DOHH2 (cell line): ENCODE measurements around the gene LRIF1.
"Not testable (repeated sequence)": the region's sequence is repeated elsewhere in the genome, so short reads cannot be mapped to it uniquely, and the experiment has no call there.

Source experiments
- H3F3A ChIP-seq: fragments of 200-600 bp; sonication (generic), shearing (Covaris generic); 2 replicates; pipeline ENCODE4 v1.6.0; 2016; ENCODE audit warnings: antibody characterized with exemption, mild to moderate bottlenecking; ENCODE audit not compliant: control insufficient read depth, insufficient read depth
- H3K27ac ChIP-seq: fragments of 200-600 bp; sonication (generic); 2 replicates; pipeline ENCODE4 v1.5.1; 2014; ENCODE audit warnings: low read depth, mild to moderate bottlenecking, low read length, moderate library complexity
- H3K27me3 ChIP-seq: fragments of 200-600 bp; sonication (generic); 2 replicates; pipeline ENCODE4 v1.6.1; 2014; ENCODE audit warnings: mild to moderate bottlenecking, low read length, mixed read lengths; ENCODE audit not compliant: control insufficient read depth
- H3K36me3 ChIP-seq: fragments of 200-600 bp; sonication (generic); 2 replicates; pipeline ENCODE4 v1.6.1; 2014; ENCODE audit warnings: mild to moderate bottlenecking, low read length, moderate library complexity, mixed read lengths; ENCODE audit not compliant: control insufficient read depth
- H3K4me1 ChIP-seq: fragments of 200-600 bp; sonication (generic); 2 replicates; pipeline ENCODE4 v1.6.1; 2014; ENCODE audit warnings: mild to moderate bottlenecking, low read length, mixed read lengths; ENCODE audit not compliant: control insufficient read depth
- H3K4me2 ChIP-seq: fragments of 200-600 bp; sonication (generic); 2 replicates; pipeline ENCODE4 v1.6.0; 2014; ENCODE audit warnings: mild to moderate bottlenecking, low read length, moderate library complexity
- H3K4me3 ChIP-seq: fragments of 200-600 bp; sonication (generic); 2 replicates; pipeline ENCODE4 v1.5.1; 2014; ENCODE audit warnings: mild to moderate bottlenecking, low read length, mixed read lengths
- H3K79me2 ChIP-seq: fragments of 200-600 bp; sonication (generic); 2 replicates; pipeline ENCODE4 v1.6.1; 2014; ENCODE audit warnings: mild to moderate bottlenecking, low read length, mixed read lengths; ENCODE audit not compliant: control insufficient read depth
- H3K9me2 ChIP-seq: fragments of 200-600 bp; sonication (generic); replicated peaks from 2 replicates; pipeline ENCODE4 v1.6.1; 2014; ENCODE audit warnings: mild to moderate bottlenecking, low read length, mixed read lengths; ENCODE audit not compliant: control insufficient read depth
- H3K9me3 ChIP-seq: fragments of 200-600 bp; sonication (generic); 2 replicates; pipeline ENCODE4 v1.6.1; 2014; ENCODE audit warnings: antibody characterized with exemption, low read length, mixed read lengths; ENCODE audit not compliant: control insufficient read depth, insufficient read depth
- H4K20me1 ChIP-seq: fragments of 200-600 bp; sonication (generic); 2 replicates; pipeline ENCODE4 v1.6.0; 2014; ENCODE audit warnings: low read depth, mild to moderate bottlenecking, antibody characterized with exemption, low read length, moderate library complexity; ENCODE audit not compliant: control insufficient read depth, insufficient read depth
- EZH2phosphoT487 ChIP-seq: fragments of 200-600 bp; sonication (generic); IDR thresholded peaks from 2 replicates; pipeline ENCODE4 v1.6.1; 2017; ENCODE audit warnings: borderline replicate concordance, mild to moderate bottlenecking, antibody characterized with exemption, low read length, moderate library complexity, mixed read lengths
- TF ChIP-seq, protein P1 (sequence below): fragments of 200-600 bp; sonication (generic); IDR thresholded peaks from one replicate; pipeline ENCODE4 v1.5.1; 2014; ENCODE audit warnings: antibody characterized with exemption, mild to moderate bottlenecking, low read depth, low read length; ENCODE audit not compliant: poor library complexity, severe bottlenecking

The LRIF1 gene, protein sequence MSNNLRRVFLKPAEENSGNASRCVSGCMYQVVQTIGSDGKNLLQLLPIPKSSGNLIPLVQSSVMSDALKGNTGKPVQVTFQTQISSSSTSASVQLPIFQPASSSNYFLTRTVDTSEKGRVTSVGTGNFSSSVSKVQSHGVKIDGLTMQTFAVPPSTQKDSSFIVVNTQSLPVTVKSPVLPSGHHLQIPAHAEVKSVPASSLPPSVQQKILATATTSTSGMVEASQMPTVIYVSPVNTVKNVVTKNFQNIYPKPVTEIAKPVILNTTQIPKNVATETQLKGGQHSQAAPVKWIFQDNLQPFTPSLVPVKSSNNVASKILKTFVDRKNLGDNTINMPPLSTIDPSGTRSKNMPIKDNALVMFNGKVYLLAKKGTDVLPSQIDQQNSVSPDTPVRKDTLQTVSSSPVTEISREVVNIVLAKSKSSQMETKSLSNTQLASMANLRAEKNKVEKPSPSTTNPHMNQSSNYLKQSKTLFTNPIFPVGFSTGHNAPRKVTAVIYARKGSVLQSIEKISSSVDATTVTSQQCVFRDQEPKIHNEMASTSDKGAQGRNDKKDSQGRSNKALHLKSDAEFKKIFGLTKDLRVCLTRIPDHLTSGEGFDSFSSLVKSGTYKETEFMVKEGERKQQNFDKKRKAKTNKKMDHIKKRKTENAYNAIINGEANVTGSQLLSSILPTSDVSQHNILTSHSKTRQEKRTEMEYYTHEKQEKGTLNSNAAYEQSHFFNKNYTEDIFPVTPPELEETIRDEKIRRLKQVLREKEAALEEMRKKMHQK

DNA sequence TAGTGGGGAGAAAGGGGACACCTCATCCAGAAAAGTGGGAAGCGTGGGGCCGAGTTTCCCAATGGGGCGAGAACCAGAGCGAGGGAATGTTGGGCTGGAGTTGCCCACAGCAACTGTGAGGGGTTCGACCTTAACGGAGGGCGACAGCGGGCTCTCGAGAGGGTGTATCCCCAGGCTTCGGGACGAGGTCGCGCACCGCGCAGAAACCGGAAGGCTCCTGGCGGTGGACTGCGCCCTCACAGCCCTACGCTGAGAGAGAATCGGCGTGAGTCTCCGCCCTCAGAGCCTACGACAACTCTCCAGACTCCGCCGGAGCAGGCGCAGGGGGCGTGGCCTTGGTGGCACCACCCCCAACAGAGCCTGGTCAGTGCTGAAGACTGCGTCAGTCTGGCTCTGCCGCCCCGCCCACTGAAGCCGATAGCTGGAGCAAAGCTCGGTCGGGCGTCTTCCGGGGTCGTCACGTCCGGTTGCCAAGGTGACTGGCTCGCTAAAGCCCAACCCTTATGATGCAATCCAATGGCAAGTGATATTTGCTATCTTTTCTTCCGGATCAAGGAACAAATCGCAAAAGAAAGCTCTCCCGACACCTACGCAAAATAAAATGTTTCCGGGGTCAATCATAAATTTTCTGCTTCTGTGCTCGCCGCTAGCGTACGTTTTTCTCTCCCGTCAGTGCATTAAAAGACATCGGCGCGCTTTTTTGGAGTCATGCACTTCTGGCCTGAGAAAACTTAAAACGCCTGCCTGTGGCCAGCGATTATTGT, at the start of gene LRIF1:
TSS of gene LRIF1 (minus strand) at position 232 of the 764 bp plus-strand sequence. CDS start 234 bp downstream, outside the sequence.
- Histone ChIP-seq H3K79me2 (peaks cover 39% of the 10 kb centered on the region), H3K4me3 (peak within 1 kb of the TSS; percentile 82), H4K20me1 (no peaks in the 10 kb centered on the region), H3K27me3 (no peaks in the 10 kb centered on the region), H3K4me1 (peaks cover 23% of the 10 kb centered on the region), H3K9me2 (no peaks in the 10 kb centered on the region), H3K9me3 (peaks cover 25% of the 10 kb centered on the region), H3K36me3 (peaks cover 39% of the 10 kb centered on the region), H3K4me2 (peak within 1 kb of the TSS; percentile 80), H3K27ac (peak within 1 kb of the TSS; percentile 90), H3F3A (peaks cover 11% of the 10 kb centered on the region)
- TF ChIP-seq EZH2phosphoT487 = no peak
- TF ChIP-seq, protein P1, sequence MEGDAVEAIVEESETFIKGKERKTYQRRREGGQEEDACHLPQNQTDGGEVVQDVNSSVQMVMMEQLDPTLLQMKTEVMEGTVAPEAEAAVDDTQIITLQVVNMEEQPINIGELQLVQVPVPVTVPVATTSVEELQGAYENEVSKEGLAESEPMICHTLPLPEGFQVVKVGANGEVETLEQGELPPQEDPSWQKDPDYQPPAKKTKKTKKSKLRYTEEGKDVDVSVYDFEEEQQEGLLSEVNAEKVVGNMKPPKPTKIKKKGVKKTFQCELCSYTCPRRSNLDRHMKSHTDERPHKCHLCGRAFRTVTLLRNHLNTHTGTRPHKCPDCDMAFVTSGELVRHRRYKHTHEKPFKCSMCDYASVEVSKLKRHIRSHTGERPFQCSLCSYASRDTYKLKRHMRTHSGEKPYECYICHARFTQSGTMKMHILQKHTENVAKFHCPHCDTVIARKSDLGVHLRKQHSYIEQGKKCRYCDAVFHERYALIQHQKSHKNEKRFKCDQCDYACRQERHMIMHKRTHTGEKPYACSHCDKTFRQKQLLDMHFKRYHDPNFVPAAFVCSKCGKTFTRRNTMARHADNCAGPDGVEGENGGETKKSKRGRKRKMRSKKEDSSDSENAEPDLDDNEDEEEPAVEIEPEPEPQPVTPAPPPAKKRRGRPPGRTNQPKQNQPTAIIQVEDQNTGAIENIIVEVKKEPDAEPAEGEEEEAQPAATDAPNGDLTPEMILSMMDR = peak; percentile 19

DNA sequence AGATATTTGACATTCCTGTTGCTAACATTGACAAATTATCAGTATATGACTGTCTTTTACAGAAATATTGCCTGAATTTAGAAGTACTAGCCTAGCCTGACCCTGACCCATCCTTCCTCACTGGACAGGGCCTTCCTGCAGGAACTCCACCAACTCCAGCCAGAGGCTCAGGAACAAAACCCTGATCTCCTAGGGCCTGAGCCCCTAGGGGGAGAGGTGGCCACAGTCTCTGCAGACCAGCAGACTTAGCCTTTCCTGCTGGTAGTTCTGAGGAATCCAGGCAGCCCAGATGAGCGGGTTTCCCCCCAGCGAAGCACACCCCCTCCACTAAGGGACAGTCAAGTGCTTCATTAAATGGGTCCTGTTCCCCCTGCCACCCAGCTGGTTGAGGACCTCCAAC, 44.3 kb upstream of the LRIF1 start:
- Histone ChIP-seq H3K4me3 (no peak overlapping the region), H3K79me2 (no peaks in the 10 kb centered on the region), H3K4me2 (no peak overlapping the region), H3K9me3 (peaks cover 10% of the 10 kb centered on the region), H3K36me3 (no peaks in the 10 kb centered on the region), H3K27ac (no peak overlapping the region), H3K27me3 (no peaks in the 10 kb centered on the region), H4K20me1 (no peaks in the 10 kb centered on the region), H3K9me2 (no peaks in the 10 kb centered on the region), H3K4me1 (no peaks in the 10 kb centered on the region), H3F3A (no peaks in the 10 kb centered on the region)
- no peak for TF ChIP-seq EZH2phosphoT487
- TF ChIP-seq, protein P1 = no peak

DNA sequence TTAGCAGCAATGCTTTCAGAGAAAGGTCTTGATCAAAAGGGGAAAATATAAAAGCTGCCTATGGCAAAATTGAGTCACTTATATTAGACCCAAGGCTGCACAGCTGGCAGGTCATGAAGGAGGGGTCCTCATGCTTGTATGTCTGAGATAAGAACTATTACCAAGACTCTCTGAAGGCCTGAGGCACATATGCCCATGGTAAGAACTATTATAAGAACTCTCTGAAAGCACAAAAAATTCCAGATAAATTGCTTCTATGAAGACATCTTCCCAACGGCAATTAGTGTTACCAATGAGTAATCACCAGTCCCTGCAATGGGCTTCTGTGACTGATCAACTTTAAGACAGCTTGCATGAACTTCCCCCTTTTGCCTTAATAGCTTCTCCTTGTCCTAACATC, 42.8 kb upstream of the LRIF1 start:
- H3K79me2 ChIP-seq = no peaks in the 10 kb centered on the region
- H3K9me3 ChIP-seq = peaks cover 14% of the 10 kb centered on the region
- H3F3A ChIP-seq = no peaks in the 10 kb centered on the region
- H3K4me2 ChIP-seq = no peak overlapping the region
- no peak overlapping the region for H3K27ac ChIP-seq
- no peak overlapping the region for H3K4me3 ChIP-seq
- TF ChIP-seq, protein P1 = no peak
- no peak for TF ChIP-seq EZH2phosphoT487
- H3K36me3 ChIP-seq = no peaks in the 10 kb centered on the region
- no peaks in the 10 kb centered on the region for H3K27me3 ChIP-seq
- H4K20me1 ChIP-seq = no peaks in the 10 kb centered on the region
- H3K4me1 ChIP-seq = no peaks in the 10 kb centered on the region
- H3K9me2 ChIP-seq = no peaks in the 10 kb centered on the region

DNA sequence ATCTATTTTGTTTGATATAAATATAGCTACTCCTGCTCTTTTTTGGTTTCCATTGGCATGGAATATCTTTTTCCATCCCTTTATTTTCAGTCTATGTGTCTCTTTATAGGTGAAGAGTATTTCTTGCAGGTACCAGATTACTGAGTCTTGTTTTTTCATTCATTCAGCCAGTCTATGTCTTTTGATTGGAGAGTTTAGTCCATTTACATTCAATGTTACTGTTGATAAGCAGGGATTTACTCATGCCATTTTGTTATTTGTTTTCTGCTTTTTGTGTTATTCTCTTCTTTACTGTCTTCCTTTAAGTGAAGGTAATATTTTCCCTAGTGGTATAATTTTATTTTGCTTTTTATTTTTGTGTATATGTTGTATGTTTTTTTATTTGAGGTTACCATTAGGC, 35.9 kb upstream of the LRIF1 start:
- H3K27ac ChIP-seq, H3K36me3 ChIP-seq, H4K20me1 ChIP-seq, H3K4me2 ChIP-seq, H3K4me1 ChIP-seq, H3K9me2 ChIP-seq, H3K9me3 ChIP-seq, H3F3A ChIP-seq, H3K27me3 ChIP-seq, H3K4me3 ChIP-seq, H3K79me2 ChIP-seq: not testable (repeated sequence)
